PC-3 (cell line): ENCODE results near the gene UGT1A7.

Experiments
- EZH2 ChIP-seq: fragments of 300-600 bp; sonication (generic); IDR thresholded peaks from one replicate; pipeline ENCODE4 v1.6.1; 2017; ENCODE audit warnings: antibody characterized with exemption, mild to moderate bottlenecking, low read length; ENCODE audit not compliant: unreplicated experiment
- EZH2phosphoT487 ChIP-seq: fragments of 300-600 bp; sonication (generic); IDR thresholded peaks from 2 replicates; pipeline ENCODE4 v1.6.1; 2018; ENCODE audit warnings: mild to moderate bottlenecking, antibody characterized with exemption, low read length, borderline replicate concordance
- TF ChIP-seq, protein P1 (sequence below): fragments of 300-600 bp; sonication (generic); conservative IDR thresholded peaks from 2 replicates; pipeline ENCODE4 v1.5.1; 2017; ENCODE audit warnings: antibody characterized with exemption, low read depth, mild to moderate bottlenecking, low read length

DNA sequence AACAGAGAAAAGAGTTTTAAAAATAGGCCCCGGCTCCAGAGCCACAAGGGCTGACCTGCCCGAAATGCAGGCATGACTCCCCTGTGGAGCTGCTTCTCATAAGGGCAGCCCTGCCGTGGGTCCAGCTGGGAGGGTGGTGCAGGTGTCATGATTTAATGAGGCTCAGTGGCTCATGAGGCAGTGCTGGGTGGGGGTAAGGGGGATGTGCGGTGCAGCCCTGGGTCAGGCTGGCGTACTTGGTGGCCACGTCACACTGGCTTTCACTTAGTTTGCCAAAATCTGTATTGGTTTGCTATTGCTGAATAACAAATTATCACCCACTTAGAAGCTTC, 139.0 kb downstream of the UGT1A7 start:
- TF ChIP-seq, protein P1, sequence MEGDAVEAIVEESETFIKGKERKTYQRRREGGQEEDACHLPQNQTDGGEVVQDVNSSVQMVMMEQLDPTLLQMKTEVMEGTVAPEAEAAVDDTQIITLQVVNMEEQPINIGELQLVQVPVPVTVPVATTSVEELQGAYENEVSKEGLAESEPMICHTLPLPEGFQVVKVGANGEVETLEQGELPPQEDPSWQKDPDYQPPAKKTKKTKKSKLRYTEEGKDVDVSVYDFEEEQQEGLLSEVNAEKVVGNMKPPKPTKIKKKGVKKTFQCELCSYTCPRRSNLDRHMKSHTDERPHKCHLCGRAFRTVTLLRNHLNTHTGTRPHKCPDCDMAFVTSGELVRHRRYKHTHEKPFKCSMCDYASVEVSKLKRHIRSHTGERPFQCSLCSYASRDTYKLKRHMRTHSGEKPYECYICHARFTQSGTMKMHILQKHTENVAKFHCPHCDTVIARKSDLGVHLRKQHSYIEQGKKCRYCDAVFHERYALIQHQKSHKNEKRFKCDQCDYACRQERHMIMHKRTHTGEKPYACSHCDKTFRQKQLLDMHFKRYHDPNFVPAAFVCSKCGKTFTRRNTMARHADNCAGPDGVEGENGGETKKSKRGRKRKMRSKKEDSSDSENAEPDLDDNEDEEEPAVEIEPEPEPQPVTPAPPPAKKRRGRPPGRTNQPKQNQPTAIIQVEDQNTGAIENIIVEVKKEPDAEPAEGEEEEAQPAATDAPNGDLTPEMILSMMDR = no peak
- TF ChIP-seq EZH2phosphoT487 = no peak
- TF ChIP-seq EZH2 = no peak
